Effector memory CD8-positive, alpha-beta T cell (primary cell): ENCODE measurements around the gene C1orf105.

Experiments used
- ATAC-seq: fragments of 150-1000 bp; cut with Tn5 transposase; replicated peaks from 2 replicates; pipeline ENCODE4 v1.10.0; 2021; ENCODE audit warnings: mild to moderate bottlenecking, moderate library complexity
- DNase-seq, 3 experiments: peaks; one replicate each; pipeline ENCODE4 v3.0.0; 2021
- H3K27ac Mint-ChIP-seq, 2 donors: one replicate each; pipeline ENCODE4 v1.8.0; 2022; ENCODE audit warnings: mild to moderate bottlenecking in 2 of 2, mixed read lengths in 2 of 2, moderate library complexity in 2 of 2
- H3K27me3 Mint-ChIP-seq, 2 donors: one replicate each; pipeline ENCODE4 v1.8.0; 2022; ENCODE audit warnings: mixed read lengths in 2 of 2
- H3K36me3 Mint-ChIP-seq: one replicate; pipeline ENCODE4 v1.8.0; 2022; ENCODE audit warnings: mild to moderate bottlenecking, moderate library complexity, mixed read lengths; ENCODE audit not compliant: insufficient read depth
- H3K4me1 Mint-ChIP-seq, 2 donors: one replicate each; pipeline ENCODE4 v1.8.0; 2022; ENCODE audit warnings: low read depth in 2 of 2, mixed read lengths in 2 of 2
- H3K4me3 Mint-ChIP-seq, 2 donors: one replicate each; pipeline ENCODE4 v1.8.0; 2022; ENCODE audit warnings: mild to moderate bottlenecking in 2 of 2, mixed read lengths in 2 of 2, moderate library complexity in 2 of 2
- H3K9me3 Mint-ChIP-seq, 2 donors: one replicate each; pipeline ENCODE4 v1.8.0; 2022; ENCODE audit warnings: mixed read lengths in 2 of 2

Gene C1orf105

GRCh38 chr1:172446547-172446946 is 26.1 kb downstream of the C1orf105 start:
- DNase-seq (no peak), ATAC-seq (no peak)
- H3K9me3 Mint-ChIP-seq, result no peaks in the 10 kb centered on the region
- H3K27ac Mint-ChIP-seq, result no peak overlapping the region
- no peak overlapping the region for H3K4me3 Mint-ChIP-seq
- peaks cover 22 to 28% of the 10 kb centered on the region in 2 donors for H3K4me1 Mint-ChIP-seq
- no peaks in the 10 kb centered on the region for H3K27me3 Mint-ChIP-seq
- H3K36me3 Mint-ChIP-seq, result peaks cover 10% of the 10 kb centered on the region

- Mint-ChIP-seq H3K4me3 (no peak overlapping the region), H3K4me1 (peaks cover 11 to 17% of the 10 kb centered on the region in 2 donors), H3K9me3 (no peaks in the 10 kb centered on the region), H3K27ac (no peak overlapping the region), H3K27me3 (no peaks in the 10 kb centered on the region), H3K36me3 (peaks cover 10% of the 10 kb centered on the region)
- DNase-seq, result no peak
- no peak for ATAC-seq
Measured at GRCh38 chr1:172447641-172448040, 27.2 kb downstream of the C1orf105 start.

- Mint-ChIP-seq H3K9me3 (no peaks in the 10 kb centered on the region), H3K36me3 (peaks cover 5% of the 10 kb centered on the region), H3K4me1 (peaks cover 2 to 5% of the 10 kb centered on the region in 2 donors), H3K27ac (no peak overlapping the region), H3K27me3 (no peaks in the 10 kb centered on the region), H3K4me3 (no peak overlapping the region)
- ATAC-seq (no peak), DNase-seq (no peak)
Measured at GRCh38 chr1:172448995-172449584, 28.6 kb downstream of the C1orf105 start.

GRCh38 chr1:172449585-172450523 is 29.4 kb downstream of the C1orf105 start:
- ATAC-seq (peak; percentile 93), DNase-seq (peak; percentile 14 to 22 (median 14))
- H3K9me3 Mint-ChIP-seq, result no peaks in the 10 kb centered on the region
- H3K4me3 Mint-ChIP-seq, result no peak overlapping the region
- peaks cover 3% of the 10 kb centered on the region for H3K36me3 Mint-ChIP-seq
- no peak overlapping the region for H3K27ac Mint-ChIP-seq
- peaks cover 0 to 5% of the 10 kb centered on the region in 2 donors for H3K27me3 Mint-ChIP-seq
- H3K4me1 Mint-ChIP-seq, result peaks cover 2 to 3% of the 10 kb centered on the region in 2 donors

- ATAC-seq (no peak), DNase-seq (no peak)
- no peak overlapping the region for H3K27ac Mint-ChIP-seq
- peaks cover 3% of the 10 kb centered on the region for H3K36me3 Mint-ChIP-seq
- peaks cover 0 to 12% of the 10 kb centered on the region in 2 donors for H3K27me3 Mint-ChIP-seq
- H3K4me3 Mint-ChIP-seq, result no peak overlapping the region
- H3K9me3 Mint-ChIP-seq, result no peaks in the 10 kb centered on the region
- H3K4me1 Mint-ChIP-seq, result peaks cover 2 to 3% of the 10 kb centered on the region in 2 donors
Measured at GRCh38 chr1:172450524-172450885, 30.0 kb downstream of the C1orf105 start.

GRCh38 chr1:172451002-172451443 is 30.5 kb downstream of the C1orf105 start:
- no peak for ATAC-seq
- H3K9me3 Mint-ChIP-seq, result no peaks in the 10 kb centered on the region
- no peak overlapping the region for H3K27ac Mint-ChIP-seq
- DNase-seq, result no peak
- H3K4me3 Mint-ChIP-seq, result no peak overlapping the region
- H3K36me3 Mint-ChIP-seq, result peaks cover 3% of the 10 kb centered on the region
- H3K27me3 Mint-ChIP-seq, result peaks cover 0 to 15% of the 10 kb centered on the region in 2 donors
- H3K4me1 Mint-ChIP-seq, result peaks cover 2 to 3% of the 10 kb centered on the region in 2 donors

GRCh38 chr1:172452536-172453152 is 32.2 kb downstream of the C1orf105 start:
- no peak for DNase-seq
- H3K4me3 Mint-ChIP-seq, result no peak overlapping the region
- peaks cover 2 to 3% of the 10 kb centered on the region in 2 donors for H3K4me1 Mint-ChIP-seq
- ATAC-seq, result no peak
- H3K36me3 Mint-ChIP-seq, result peaks cover 3% of the 10 kb centered on the region
- peaks cover 0 to 23% of the 10 kb centered on the region in 2 donors for H3K27me3 Mint-ChIP-seq
- H3K27ac Mint-ChIP-seq, result no peak overlapping the region
- H3K9me3 Mint-ChIP-seq, result no peaks in the 10 kb centered on the region

GRCh38 chr1:172453153-172453545 is 32.7 kb downstream of the C1orf105 start:
- peaks cover 0 to 23% of the 10 kb centered on the region in 2 donors for H3K27me3 Mint-ChIP-seq
- no peak overlapping the region for H3K4me3 Mint-ChIP-seq
- DNase-seq (no peak), ATAC-seq (no peak)
- peaks cover 2 to 3% of the 10 kb centered on the region in 2 donors for H3K4me1 Mint-ChIP-seq
- no peak overlapping the region for H3K27ac Mint-ChIP-seq
- no peaks in the 10 kb centered on the region for H3K9me3 Mint-ChIP-seq
- H3K36me3 Mint-ChIP-seq, result peaks cover 3% of the 10 kb centered on the region

- ATAC-seq, result no peak
- Mint-ChIP-seq H3K9me3 (no peaks in the 10 kb centered on the region), H3K4me1 (peaks cover 2 to 3% of the 10 kb centered on the region in 2 donors), H3K4me3 (no peak overlapping the region), H3K27ac (no peak overlapping the region), H3K27me3 (peaks cover 0 to 23% of the 10 kb centered on the region in 2 donors), H3K36me3 (peaks cover 3% of the 10 kb centered on the region)
- DNase-seq, result no peak
Measured at GRCh38 chr1:172453607-172454006, 33.1 kb downstream of the C1orf105 start.

- Mint-ChIP-seq H3K27ac (no peak overlapping the region), H3K4me1 (no peaks in the 10 kb centered on the region), H3K4me3 (no peak overlapping the region), H3K9me3 (no peaks in the 10 kb centered on the region), H3K36me3 (no peaks in the 10 kb centered on the region), H3K27me3 (peaks cover 0 to 23% of the 10 kb centered on the region in 2 donors)
- ATAC-seq (no peak), DNase-seq (no peak)
Measured at GRCh38 chr1:172455451-172455850, 35.0 kb downstream of the C1orf105 start.

- Mint-ChIP-seq H3K36me3 (no peaks in the 10 kb centered on the region), H3K9me3 (no peaks in the 10 kb centered on the region), H3K27me3 (peaks cover 0 to 23% of the 10 kb centered on the region in 2 donors), H3K4me3 (no peak overlapping the region), H3K27ac (no peak overlapping the region), H3K4me1 (no peaks in the 10 kb centered on the region)
- ATAC-seq (no peak), DNase-seq (no peak)
Measured at GRCh38 chr1:172456344-172456769, 35.9 kb downstream of the C1orf105 start.

GRCh38 chr1:172457479-172458130 is 37.1 kb downstream of the C1orf105 start:
- no peak for DNase-seq
- Mint-ChIP-seq H3K9me3 (no peaks in the 10 kb centered on the region), H3K27me3 (peaks cover 0 to 23% of the 10 kb centered on the region in 2 donors), H3K4me1 (no peaks in the 10 kb centered on the region), H3K4me3 (no peak overlapping the region), H3K36me3 (no peaks in the 10 kb centered on the region), H3K27ac (no peak overlapping the region)
- ATAC-seq, result no peak

GRCh38 chr1:172460177-172460576 is 39.7 kb downstream of the C1orf105 start:
- no peaks in the 10 kb centered on the region for H3K36me3 Mint-ChIP-seq
- no peak overlapping the region for H3K27ac Mint-ChIP-seq
- DNase-seq, result no peak
- no peaks in the 10 kb centered on the region for H3K9me3 Mint-ChIP-seq
- H3K27me3 Mint-ChIP-seq, result peaks cover under 1 to 15% of the 10 kb centered on the region in 2 donors
- H3K4me3 Mint-ChIP-seq, result no peak overlapping the region
- H3K4me1 Mint-ChIP-seq, result no peaks in the 10 kb centered on the region
- ATAC-seq, result no peak
